COR-L47 (cell line): Measurements from ENCODE around the gene TMEM52.

Source experiments
- DNase-seq: peaks from one replicate; lab custom pipeline; 2025; lab: John Stamatoyannopoulos, UW

The TMEM52 gene

DNA sequence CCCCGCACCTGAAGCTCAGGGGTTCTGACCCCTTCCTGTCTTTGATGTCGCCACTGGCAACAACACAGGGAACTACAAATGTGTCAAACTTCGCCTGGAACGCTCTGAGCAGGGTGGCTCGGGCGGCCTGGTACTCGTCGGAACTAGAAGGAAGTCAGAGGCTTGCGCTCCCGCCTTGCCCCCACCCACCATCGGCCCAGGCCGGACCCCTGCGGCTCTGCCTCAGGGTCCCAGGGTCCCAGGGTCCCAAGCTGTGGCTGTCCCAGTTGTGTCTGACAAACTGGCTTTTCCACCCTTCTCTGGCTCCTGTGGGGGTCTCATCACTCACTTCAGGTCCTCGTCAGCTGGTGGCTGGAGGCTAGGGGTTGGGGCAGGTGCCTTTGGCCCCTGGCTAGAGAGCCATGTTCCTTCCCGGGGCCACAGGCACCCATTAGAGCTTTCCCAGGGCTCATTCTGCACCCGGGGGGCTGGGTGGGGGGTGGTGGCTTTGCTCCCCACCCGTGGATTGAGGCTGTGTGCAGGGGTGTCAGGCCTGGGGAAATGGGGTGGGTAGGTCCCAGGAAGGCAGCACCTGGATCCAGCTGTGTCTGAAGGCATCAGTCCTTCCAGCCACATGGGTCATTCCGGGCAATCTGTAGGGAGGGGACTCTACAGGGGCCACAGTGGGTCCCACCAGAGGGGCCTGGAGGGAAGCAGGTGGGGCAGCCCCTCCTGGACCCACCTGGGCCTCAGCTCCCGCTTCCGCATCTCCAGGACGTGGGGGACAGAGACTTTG, 8.0 kb upstream of the TMEM52 start:
- DNase-seq = no peak

DNA sequence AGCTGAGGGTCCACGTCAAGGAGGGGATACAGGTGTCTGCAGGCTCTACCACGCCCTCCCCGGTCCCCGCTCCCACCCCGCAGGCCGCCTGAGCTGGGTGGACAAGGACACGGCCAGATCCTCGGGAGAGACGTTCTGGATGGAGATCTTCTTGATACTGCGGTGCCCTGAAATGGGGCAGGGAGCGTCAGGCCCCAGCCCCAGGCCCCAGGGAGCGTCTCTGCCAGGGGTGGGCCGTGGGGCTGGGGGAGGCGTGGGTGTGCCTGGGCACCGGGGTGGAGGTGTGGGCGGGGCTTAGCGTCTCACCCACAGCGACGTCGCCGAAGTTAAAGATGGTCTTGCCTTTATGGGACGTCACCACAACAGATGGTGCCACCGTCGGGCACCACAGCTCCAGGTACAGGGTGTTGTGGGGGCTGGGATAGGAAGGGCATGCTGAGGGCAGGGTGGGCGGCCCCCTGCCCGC, 7.3 kb upstream of the TMEM52 start:
- no peak for DNase-seq

DNA sequence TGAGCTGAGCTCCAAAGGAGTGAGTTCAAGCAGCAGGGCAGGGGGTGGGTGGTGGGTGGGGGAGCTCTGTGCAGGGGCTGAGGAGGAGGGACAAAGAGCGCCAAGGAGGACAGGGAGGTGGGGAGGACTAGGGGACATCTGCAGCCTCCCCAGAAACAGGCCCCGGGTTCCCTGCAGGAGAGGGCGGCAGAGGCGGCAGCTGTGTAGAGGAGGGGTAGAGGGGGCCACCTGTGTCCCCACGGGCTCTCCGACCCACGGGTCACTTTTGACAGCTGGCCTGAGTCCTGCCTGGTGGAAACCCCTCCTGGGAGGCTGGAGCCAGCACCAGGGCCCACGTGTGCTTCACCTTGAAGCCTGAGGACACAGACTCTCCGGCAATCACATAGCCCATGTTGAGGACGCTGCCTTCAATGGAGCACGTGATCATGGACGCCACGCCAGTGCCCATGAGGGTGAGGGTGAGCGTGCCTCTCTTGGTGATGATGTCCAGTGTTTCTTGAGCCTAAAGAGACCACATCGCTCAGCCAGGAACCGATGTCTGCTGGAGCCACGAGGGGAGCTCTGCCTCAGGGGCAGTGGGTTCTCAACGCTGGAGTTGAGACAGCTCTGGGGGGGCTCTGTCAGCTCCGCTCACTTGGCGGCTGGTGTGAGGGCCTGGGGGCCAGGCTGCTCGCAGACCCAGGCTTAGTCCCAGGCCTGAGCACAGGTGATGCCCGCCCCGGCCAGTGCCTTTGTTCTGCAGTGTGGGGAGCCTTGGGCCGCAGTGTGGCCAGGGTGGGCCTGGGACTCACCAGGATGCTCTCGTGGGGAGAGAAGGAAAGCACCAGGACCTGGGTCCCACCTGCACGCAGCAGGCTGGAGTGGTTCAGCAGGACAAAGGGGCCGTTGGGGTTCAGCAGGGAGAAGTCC, 6.6 kb upstream of the TMEM52 start:
- DNase-seq = no peak

DNA sequence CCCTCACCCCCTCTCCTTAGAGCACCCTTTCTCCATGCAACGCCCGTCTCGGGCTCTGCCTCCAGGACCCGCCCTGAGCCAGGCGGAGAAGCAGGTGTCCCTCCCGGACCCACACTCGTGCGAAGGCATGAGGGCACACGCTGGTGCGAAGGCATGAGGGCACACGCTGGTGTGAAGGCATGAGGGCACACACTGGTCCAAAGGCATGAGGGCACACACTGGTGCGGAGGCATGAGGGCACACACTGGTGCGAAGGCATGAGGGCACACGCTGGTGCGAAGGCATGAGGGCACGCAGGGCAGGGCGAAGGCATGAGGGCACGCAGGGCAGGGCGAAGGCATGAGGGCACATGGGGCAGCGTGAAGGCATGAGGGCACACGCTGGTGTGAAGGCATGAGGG, 5.8 kb upstream of the TMEM52 start:
- no peak for DNase-seq

DNA sequence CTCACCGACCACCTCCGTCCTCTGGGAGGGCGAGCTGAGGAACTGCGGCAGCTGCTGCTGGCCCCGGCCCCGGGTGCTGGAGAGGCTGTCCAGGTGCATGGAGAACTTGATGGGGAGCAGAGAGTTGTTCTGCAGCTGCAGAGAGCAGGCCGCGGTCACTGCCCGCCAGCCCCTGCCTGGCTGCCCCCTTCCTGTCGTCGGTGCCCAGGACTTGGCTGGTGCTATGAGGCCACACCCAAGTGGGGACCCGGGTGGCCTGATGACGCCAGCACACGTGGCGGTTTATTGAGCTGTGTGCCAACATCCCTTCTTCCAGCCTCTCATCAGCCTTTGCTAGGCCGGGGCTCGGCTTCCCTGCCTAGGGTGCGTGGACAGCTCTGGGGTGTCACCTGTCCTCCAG, 5.3 kb upstream of the TMEM52 start:
- no peak for DNase-seq

DNA sequence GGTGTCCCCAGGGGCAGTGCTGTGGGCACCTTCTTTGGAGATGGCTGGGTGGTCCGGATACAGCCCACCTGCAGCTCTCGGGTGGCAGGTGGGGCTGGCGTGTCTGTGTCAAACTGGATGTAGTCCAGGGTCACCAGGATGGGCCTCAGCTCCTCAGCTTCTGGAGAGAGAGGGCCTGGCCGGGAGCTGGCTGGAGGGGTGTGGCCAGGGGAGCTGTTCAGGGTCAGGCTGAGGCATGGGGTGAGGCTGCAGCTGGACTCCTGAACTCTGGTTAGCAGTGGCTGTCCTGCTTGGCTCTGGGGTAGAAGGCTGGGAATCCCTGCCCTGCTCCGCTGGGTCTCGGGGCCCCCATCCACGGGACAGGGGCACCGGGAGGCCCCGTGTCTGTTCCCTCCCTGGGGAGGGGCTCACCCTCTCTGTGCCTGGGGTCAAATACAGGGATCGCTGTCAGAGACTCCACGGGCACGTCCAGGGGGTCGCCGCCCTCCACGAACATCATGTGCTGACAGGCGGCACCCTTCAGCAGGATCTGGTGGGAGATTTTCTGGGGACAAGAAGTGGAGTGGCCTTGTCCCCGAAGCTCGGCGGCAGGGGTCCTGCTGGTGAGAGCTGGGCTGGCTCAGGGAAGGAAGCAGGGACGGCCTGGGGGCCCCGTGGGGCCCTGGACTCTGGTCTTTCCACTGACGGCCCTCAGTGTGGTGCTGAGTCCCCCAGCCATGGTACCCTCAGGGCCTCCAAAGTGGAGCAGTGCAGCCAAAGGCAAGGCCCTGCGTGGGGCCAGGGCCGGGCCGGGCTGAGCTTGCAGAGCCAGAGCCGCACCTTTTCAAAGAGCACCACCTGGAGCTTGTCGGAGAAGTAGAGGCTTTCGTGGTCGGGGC, 4.1 kb upstream of the TMEM52 start:
- DNase-seq = no peak

DNA sequence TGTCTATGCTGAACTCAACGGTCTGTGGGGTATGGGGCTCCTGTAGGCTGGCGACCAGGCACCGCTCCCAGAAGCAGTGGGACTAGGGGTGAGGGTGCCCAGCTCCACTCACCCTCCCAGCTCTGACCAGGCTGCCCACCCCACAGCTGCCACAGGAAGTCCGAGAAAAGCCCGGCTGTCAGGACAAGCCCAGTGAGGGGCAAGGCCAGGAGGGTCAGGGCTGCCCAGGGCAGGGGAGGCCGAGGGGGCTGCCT, 3.5 kb upstream of the TMEM52 start:
- DNase-seq = no peak

DNA sequence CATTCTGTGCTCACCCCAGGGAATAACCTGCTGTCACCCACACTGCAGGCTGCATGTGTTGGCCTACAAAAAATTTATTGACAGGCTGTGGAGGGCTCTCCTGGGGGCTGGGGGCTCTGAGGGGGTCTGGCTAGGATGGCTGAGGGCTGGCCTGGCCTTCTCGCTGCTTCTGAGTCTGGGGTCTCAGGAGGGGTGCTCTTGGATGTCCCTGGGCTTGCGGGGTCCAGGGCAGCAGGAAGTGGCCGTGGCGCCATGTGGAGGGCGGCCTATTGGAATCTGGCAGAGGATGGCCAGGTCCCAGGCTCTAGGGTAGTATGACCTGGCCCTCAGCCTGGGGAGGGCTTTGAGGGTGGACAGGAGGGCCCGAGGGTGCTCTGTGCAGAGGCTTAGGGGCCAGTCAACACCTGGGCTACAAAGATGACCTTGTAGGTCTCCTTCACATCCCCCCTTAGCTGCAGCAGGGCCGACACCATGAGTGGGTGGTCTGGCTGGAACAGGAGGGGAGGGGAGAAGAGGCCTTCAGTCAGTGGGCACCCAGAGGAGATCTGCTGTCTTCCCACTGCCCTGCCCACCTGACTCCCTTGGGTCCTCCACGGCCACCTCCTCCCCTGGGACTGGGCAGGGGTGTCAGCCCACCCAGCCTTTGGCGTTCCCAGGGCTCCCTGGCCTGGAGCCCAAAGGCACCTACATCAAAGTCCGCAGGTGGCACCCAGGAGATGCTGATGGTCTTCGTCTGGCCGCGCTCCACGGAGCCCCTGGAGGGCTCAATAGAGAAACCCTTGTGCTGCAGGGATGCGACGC, 3.0 kb upstream of the TMEM52 start:
- DNase-seq = no peak

DNA sequence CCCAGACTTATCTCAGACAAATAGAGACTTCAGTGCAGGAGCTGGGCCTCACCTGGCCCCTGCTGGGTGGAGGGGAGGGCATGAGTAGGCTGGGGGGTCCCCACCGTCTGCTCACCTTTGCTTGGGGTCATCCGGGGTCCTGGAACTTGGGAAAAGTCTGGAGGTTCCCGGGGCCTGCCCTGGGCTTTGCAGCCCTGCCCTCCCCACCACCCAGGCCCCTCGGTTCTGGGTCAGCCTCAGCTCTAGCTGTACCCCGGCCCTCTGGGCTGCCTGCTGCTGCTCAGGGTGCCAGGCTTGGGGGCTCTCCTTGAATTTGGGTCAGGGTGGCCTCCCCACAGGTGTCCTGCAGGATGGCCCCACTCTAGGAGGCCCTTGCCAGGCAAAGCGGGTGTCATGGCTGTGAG, 2.4 kb upstream of the TMEM52 start:
- DNase-seq = no peak

DNA sequence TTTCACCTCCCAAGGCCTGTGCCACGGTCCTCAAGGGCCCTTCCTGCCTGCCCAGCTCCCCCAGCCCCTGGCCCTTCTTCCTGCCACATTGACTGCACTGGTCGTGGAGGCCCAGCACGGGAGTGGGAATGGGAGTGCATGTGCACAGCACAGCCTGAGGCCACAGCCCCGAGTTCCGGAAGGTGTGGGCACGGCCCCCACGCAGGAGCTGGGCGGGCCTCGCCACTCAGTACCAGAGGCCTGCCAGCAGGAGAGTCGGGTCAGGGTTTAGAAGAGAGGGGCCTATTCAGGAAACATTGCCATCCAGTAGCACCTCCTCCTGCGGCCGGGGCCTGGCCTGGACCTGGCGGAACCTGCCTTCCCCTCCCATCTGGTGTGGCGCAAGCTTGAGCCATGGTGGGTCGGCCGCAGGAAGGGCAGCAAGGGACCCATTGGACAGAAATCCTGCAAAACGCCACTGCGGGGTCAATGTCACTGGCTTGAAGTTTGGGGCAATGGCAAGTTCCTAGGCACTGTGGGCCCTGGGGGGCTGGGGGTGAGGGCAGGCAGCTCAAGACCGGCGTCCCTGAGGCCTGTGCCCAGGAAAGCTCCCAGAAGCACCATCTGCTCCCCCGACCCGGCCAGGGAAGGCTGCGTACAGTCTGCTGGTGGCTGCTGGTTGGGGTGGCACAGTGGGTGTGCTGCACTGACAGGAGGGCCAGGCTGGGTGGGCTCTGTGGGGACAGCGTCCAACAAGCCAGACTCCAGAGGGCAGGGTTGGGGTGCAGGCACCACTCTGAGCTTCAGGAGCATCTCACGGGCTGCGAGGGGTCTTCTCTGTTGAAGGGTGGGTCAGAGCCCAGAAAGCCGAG, 1.8 kb upstream of the TMEM52 start:
- DNase-seq = no peak

DNA sequence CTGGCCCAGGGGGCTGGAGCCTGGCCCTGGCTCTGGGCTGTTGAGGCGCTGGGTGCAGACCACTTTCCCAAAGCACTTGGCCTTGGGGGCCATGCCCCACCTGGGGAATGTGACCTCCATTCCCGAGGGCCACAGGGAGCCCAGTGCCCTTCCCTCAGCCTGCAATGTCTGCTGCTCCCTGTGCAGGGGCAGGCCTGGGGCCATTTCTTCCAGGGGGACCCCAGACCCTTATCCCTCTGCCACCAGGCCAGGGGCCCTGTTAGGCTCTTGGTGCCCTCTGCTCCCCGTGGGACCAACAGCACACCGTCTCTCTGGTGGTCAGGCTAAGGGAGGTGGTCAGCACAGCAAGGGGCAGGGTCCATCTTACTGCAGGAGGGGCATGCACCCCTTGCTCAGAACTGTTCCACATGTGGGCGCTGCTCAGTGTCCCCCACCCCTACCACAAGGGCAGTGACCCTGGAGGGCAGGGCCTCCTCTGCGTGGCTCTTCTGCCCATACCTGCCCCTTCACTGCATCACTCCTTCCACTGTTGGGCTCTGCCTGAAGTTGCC, 1.1 kb upstream of the TMEM52 start:
- DNase-seq = no peak

DNA sequence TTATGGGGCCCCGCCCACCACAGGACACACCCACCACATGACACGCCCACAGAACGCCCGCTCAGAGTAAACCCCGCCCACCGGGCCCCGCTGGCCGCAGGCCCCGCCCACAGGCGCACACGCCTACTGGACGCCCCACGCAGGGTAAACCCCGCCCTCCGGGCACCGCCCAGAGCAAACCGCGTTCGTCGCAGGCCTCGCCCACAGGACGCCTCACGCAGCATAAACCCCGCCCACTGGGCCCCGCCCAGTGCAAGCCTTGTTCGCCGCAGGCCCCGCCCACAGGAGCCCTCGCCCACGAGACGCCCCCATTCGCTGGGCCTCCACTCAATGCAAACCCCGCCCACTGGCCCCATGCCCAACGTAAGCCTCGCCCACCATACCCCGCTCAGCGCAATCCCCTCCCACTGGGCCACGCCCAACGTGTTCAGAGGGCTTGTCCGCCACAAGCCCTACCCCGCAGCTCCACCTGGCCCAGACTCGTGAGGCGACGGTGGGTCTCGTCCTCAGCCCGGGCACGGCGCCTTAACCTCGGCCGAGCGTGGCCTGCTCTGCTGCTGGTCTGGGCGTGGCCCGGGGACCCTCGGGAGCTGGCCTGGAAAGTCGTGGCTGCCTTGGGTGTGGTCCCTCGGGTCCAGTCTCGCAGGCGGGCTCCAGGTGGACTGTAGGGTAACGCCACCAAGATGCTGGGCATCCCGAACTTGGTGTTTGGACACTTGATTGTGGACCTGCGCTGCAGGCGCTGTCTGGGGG, 401 bp upstream of the TMEM52 start:
- peak; percentile 88 for DNase-seq

DNA sequence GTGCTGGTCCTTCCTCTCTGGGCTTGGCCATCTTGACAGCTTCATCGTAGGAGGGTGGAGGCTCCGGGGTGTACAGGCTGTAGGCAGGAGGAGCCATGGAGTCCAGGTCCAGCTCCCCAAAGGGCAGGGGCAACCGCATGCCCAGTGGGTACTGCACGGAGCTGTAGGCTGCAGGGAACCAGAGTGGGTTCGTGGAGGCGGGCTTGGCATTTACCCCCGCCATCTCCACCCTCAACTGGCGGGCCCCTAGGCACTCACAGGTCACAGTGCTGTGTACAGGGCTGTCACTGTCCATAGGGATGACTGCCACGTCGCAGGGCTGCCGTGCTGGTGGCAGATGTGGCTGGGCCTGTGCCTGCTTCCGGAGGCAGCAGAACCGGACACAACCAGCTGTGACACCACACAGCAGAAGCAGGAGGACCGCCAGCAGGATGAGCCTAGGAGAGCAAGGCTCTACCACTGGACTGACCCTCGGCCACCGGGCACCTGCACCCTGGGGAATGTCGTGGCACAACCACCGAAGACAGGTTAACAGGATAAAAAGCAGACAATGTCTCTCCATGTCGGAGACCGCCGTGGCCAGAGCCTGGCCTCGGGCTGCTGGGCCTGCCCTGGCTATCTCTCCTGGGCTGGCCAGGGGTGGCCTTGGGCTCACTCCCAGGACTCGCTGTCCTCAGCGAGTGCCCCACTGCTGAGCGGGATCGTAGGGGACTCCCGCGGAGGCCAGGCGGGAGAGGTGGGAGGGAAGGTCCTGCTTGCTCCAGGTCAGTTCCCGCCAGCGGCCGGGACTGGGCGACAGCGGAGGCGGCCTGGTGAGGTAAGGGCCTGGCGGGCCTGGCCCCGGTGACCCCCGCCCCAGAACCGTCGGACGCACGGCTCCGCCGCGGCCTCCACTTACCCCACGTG, 831 bp downstream of the TMEM52 start:
- no peak for DNase-seq

DNA sequence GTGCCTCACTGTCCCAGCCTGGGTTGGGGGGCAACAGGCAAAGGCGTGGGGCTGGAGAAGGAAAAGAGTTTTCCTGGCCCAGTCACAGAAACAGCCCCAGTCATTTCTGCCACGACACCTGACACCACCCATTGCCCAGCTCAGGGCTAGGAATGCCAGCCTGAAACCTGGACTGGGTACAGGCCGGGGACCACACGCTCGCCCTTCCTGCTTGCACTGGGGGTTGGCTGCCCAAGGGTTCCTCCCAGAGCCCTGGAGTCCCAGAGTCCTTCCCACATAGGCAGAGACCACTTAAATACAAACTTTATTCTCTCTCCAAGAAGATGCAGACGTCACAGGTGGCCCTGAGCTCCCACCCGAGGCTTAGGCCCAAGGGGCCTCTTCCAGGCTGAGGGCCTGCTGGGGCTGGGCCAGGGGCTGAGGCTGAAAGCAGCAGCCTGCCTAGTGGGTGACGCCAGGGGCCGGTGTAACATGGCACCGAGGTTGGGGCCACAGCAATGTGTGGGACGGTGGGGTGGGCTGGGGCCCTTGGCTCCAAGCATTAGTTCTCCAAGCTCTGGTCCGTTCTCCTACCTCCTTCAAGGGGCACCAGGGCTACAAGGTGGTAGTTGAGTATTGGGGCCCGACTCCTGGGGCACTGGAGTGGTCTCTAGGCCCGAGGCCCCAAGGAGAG, 1.6 kb downstream of the TMEM52 start:
- no peak for DNase-seq

DNA sequence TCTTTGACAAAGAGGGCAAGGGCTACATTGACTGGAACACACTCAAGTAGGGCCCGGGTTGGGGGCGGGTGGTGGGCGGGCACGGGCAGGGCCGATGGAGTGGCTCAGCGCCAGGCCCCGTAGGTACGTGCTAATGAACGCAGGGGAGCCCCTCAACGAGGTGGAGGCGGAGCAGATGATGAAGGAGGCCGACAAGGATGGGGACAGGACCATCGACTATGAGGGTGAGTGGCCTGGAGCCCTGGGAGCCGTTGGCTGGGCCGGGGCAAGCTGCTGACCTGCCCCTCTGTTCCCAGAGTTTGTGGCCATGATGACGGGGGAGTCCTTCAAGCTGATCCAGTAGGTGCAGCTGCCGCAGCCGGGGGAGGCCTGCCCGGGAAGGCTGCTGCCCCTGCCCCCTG, 2.2 kb downstream of the TMEM52 start:
- no peak for DNase-seq

DNA sequence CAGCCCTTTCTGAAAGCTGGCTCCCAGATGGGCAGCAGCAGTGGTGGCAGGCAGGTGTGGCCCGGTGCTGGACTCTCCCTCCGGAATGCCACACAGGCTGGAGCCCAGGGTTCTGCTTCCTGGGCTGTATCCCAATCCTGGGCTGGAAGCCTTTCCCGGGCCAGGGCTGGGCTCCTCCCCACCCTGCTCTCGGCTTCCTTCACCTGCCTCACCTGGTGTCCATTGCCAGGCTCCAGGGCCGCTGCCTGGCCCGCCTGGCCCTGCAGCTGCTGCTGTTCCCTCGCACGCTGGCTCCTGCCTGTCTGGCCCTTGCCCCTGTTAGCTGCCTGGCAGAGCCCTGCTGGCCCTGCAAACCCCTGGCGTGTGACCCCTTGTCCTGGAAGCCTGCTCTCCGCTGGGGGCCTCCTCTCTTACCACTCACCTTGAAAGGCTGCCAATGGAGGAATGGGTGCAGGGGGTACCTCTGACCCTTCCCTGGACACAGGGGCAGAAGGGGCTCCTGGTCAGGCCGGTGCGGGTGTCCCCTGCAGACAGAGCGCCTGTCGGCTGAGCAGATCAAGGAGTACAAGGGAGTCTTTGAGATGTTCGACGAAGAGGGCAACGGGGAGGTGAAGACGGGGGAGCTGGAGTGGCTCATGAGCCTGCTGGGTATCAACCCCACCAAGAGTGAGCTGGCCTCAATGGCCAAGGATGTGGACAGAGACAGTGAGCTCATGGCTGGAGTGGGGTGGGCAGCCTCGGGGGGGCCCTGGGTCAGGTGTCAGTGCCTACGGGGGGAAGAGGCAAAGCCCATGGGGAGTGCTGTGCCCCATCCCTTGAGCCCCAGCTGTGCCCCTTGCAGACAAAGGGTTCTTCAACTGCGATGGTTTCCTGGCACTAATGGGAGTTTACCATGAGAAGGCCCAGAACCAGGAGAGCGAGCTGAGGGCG, 2.9 kb downstream of the TMEM52 start:
- DNase-seq = no peak
